Measurements from ENCODE around the gene CERT1.

DNA sequence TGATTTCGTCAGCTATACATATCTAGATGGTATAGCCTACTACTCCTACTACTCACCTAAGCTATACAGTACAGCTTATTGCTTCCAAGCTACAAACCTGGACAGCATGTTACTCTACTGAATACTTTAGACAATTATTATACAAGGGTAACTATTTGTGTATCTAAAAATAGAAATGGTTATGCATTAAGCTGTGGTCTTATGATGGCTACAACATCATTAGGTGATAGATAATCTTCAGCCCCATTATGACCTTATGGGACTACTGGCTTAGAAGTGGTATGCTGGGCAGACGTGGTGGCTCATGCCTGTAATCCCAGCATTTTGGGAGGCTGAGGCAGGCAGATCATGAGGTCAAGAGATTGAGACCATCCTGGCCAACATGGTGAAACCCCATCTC lies 40.2 kb downstream of the CERT1 start:
- no peak for TF ChIP-seq ZNF274 (IDR thresholded peaks at IDR 0.05; ENCODE audit: low read depth, low read length)
- no peak for TF ChIP-seq YY1 (IDR thresholded peaks at IDR 0.05; ENCODE audit: insufficient read depth, insufficient read length)
- TF ChIP-seq SUZ12 (IDR thresholded peaks at IDR 0.05; ENCODE audit: extremely low read depth, insufficient read depth, insufficient read length): no peak

Measured in NT2/D1 (cell line).